ENCODE results near the gene ZNF207.

GRCh38 chr17:32318071-32318470, 31.9 kb upstream of the ZNF207 start:
- TF ChIP-seq KDM5A (IDR thresholded peaks at IDR 0.05): no peak
- TF ChIP-seq, protein P1, sequence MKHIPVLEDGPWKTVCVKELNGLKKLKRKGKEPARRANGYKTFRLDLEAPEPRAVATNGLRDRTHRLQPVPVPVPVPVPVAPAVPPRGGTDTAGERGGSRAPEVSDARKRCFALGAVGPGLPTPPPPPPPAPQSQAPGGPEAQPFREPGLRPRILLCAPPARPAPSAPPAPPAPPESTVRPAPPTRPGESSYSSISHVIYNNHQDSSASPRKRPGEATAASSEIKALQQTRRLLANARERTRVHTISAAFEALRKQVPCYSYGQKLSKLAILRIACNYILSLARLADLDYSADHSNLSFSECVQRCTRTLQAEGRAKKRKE (CRISPR knock-in tag; IDR thresholded peaks at IDR 0.05; ENCODE audit: low read depth): no peak
- no peak for TF ChIP-seq SMC3 (IDR thresholded peaks at IDR 0.05)
